Endothelial cell of umbilical vein (primary cell): ENCODE data around the gene SLCO3A1. TPM values are rescaled to one million over a fixed set of nuclear protein-coding genes. Genes with fewer than 3 reads are reported as not detected.

Experiments
- BruUV-seq: library from RNA; stranded (reverse); fragments of 400-500 nt; replicated peaks from 2 replicates; lab custom pipeline; 2021; lab: Mats Ljungman, UMichigan
- CTCF ChIA-PET: fragments of 300-600, 350-600 bp; sonication (Branson Sonifier 250); formaldehyde crosslinking; loops from one replicate; lab custom pipeline; 2021; ENCODE audit warnings: antibody characterized with exemption, inconsistent platforms; lab: Charles Lee
- POLR2A ChIA-PET: fragments of 300-600, 350-600 bp; sonication (Branson Sonifier 250); formaldehyde crosslinking; loops from one replicate; lab custom pipeline; 2021; ENCODE audit warnings: antibody characterized with exemption, inconsistent platforms; lab: Charles Lee
- DNase-seq: peaks from one replicate; pipeline ENCODE4 v3.0.0-alpha.2; 2011; ENCODE audit warnings: low read depth, low spot score
- FAIRE-seq: peaks from 2 replicates; lab custom pipeline; 2011; peaks lifted over from hg19 to GRCh38; lab: Jason Lieb, UNC
- H2AFZ ChIP-seq: 2 replicates; pipeline ENCODE4 v1.6.0; 2012; ENCODE audit warnings: low read depth, low read length, control low read depth, inconsistent platforms
- H3K27ac ChIP-seq: 2 replicates; pipeline ENCODE4 v1.5.1; 2011; ENCODE audit warnings: low read depth, mild to moderate bottlenecking, control low read depth, low read length, moderate library complexity; ENCODE audit not compliant: insufficient read depth
- H3K27me3 ChIP-seq, 2 experiments: 2 replicates each; pipeline versions ENCODE4 v1.6.0 to v1.6.1; 2011; ENCODE audit warnings: low read length in 2 of 2, mixed read lengths in 1 of 2; ENCODE audit not compliant: control insufficient read depth in 2 of 2, insufficient read depth in 2 of 2
- H3K36me3 ChIP-seq, 2 experiments: 2 replicates in 1 of 2; 3 replicates in 1 of 2; pipeline ENCODE4 v1.5.1; 2011; ENCODE audit warnings: low read length in 2 of 2, mild to moderate bottlenecking in 1 of 2, moderate library complexity in 1 of 2; ENCODE audit not compliant: control insufficient read depth in 2 of 2, insufficient read depth in 2 of 2; ENCODE audit errors: extremely low read depth in 1 of 2
- H3K4me1 ChIP-seq: 3 replicates; pipeline ENCODE4 v1.5.1; 2011; ENCODE audit warnings: mild to moderate bottlenecking, low read length; ENCODE audit not compliant: control insufficient read depth, insufficient read depth; ENCODE audit errors: extremely low read depth
- H3K4me2 ChIP-seq: 2 replicates; pipeline ENCODE4 v1.6.1; 2011; ENCODE audit warnings: low read length, control low read depth, mixed read lengths; ENCODE audit not compliant: insufficient read depth
- H3K4me3 ChIP-seq, 3 experiments: fragments of 200-600 bp in 1 of 3; sonication (generic), shearing (Covaris generic) in 1 of 3; replicated peaks in 1 of 3; 2 replicates each; pipeline ENCODE4 v1.5.1; 2011 to 2016; ENCODE audit warnings: control low read depth in 3 of 3, low read length in 3 of 3, mild to moderate bottlenecking in 2 of 3, inconsistent platforms in 1 of 3, low read depth in 1 of 3, moderate library complexity in 1 of 3; ENCODE audit not compliant: insufficient read depth in 1 of 3
- H3K79me2 ChIP-seq: 2 replicates; pipeline ENCODE4 v1.6.0; 2012; ENCODE audit warnings: low read length, inconsistent platforms; ENCODE audit not compliant: control insufficient read depth, insufficient read depth
- H3K9ac ChIP-seq: replicated peaks from 2 replicates; pipeline ENCODE3; 2011; ENCODE audit warnings: low read length, control low read depth; ENCODE audit not compliant: insufficient read depth; ENCODE audit errors: extremely low read depth
- H3K9me1 ChIP-seq: replicated peaks from 3 replicates; pipeline ENCODE4 v1.6.0; 2011; ENCODE audit warnings: mild to moderate bottlenecking, low read length; ENCODE audit not compliant: control insufficient read depth, insufficient read depth; ENCODE audit errors: extremely low read depth
- H3K9me3 ChIP-seq: replicated peaks from 2 replicates; pipeline ENCODE4 v1.5.1; 2012; ENCODE audit warnings: low read length, inconsistent platforms; ENCODE audit not compliant: control insufficient read depth, insufficient read depth
- H4K20me1 ChIP-seq: replicated peaks from 2 replicates; pipeline ENCODE3; 2011; ENCODE audit warnings: mild to moderate bottlenecking, low read length; ENCODE audit not compliant: control insufficient read depth, insufficient read depth; ENCODE audit errors: extremely low read depth
- EZH2 ChIP-seq: IDR thresholded peaks from 2 replicates; pipeline ENCODE4 v1.6.1; 2012; ENCODE audit warnings: borderline replicate concordance, low read depth, mild to moderate bottlenecking, moderate library complexity, low read length, inconsistent platforms; ENCODE audit not compliant: severe bottlenecking
- FOS ChIP-seq: IDR thresholded peaks from 2 replicates; pipeline ENCODE4 v1.6.1; 2011; ENCODE audit warnings: mild to moderate bottlenecking, low read length, moderate library complexity, borderline replicate concordance; ENCODE audit not compliant: insufficient read depth
- GATA2 ChIP-seq: IDR thresholded peaks from 2 replicates; pipeline ENCODE4 v1.7.0; 2011; ENCODE audit warnings: low read depth, mild to moderate bottlenecking, moderate library complexity, mixed read lengths, low read length; ENCODE audit not compliant: insufficient read length, insufficient read depth
- JUN ChIP-seq: IDR thresholded peaks from 2 replicates; pipeline ENCODE4 v1.6.1; 2011; ENCODE audit warnings: borderline replicate concordance, low read depth; ENCODE audit not compliant: insufficient read length, insufficient read depth
- MYC ChIP-seq: IDR thresholded peaks from one replicate; pipeline ENCODE4 v1.6.1; 2011; ENCODE audit warnings: mild to moderate bottlenecking, low read depth, low read length
- POLR2A ChIP-seq: IDR thresholded peaks from 2 replicates; pipeline ENCODE4 v1.6.1; 2012; ENCODE audit warnings: low read depth, mild to moderate bottlenecking, control low read depth, low read length
- POLR2AphosphoS5 ChIP-seq: IDR thresholded peaks from 2 replicates; pipeline ENCODE4 v1.6.1; 2012; ENCODE audit warnings: low read depth, mild to moderate bottlenecking, control low read depth, low read length, moderate library complexity; ENCODE audit not compliant: insufficient read depth
- dilution Hi-C: fragments of 300-500 bp; cut with MboI; formaldehyde crosslinking; loops from one replicate; pipeline ENCODE4 v1.15.0; 2019; ENCODE audit warnings: low sequenced_read_pairs; ENCODE audit not compliant: extremely low pct_ligation_motif_present
- intact Hi-C: fragments of 100-400 bp; cut with micrococcal nuclease; formaldehyde crosslinking; loops from one replicate; pipeline ENCODE4 v1.10.0; 2022
- polyA plus RNA-seq, 4 experiments: library from polyadenylated mRNA; depleted of rRNA in 3 of 4; stranded (reverse) in 3 of 4; unstranded in 1 of 4; fragments of >200 nt; gene quantifications; 2 replicates each; pipeline versions ENCODE4 v1.2.1 to v1.2.3, GENCODE V29; 2011 to 2012; ENCODE audit warnings: missing spikeins in 1 of 4
- total RNA-seq: library from RNA; stranded (reverse); gene quantifications from 2 replicates; pipeline ENCODE4 v1.2.3, GENCODE V29; 2021
- TF ChIP-seq, protein P1 (sequence below), 2 donors: IDR thresholded peaks; 1 replicate in 1 of 2; 2 replicates in 1 of 2; pipeline ENCODE4 v1.5.1; 2011; ENCODE audit warnings: low read length in 2 of 2, mild to moderate bottlenecking in 2 of 2, moderate library complexity in 2 of 2, control low read depth in 1 of 2, inconsistent platforms in 1 of 2, low read depth in 1 of 2; ENCODE audit not compliant: insufficient read depth in 1 of 2; ENCODE audit errors: extremely low read depth in 1 of 2
- TF ChIP-seq, protein P2 (sequence below): IDR thresholded peaks from 2 replicates; pipeline ENCODE4 v1.6.1; 2011; ENCODE audit not compliant: insufficient read depth, insufficient read length

SLCO3A1 gene
- total and polyA plus RNA-seq, 2 donors (not counting 3 experiments of a cell fraction or from before 2014, with no cell fraction given), result 0.88 to 0.92 TPM

DNA sequence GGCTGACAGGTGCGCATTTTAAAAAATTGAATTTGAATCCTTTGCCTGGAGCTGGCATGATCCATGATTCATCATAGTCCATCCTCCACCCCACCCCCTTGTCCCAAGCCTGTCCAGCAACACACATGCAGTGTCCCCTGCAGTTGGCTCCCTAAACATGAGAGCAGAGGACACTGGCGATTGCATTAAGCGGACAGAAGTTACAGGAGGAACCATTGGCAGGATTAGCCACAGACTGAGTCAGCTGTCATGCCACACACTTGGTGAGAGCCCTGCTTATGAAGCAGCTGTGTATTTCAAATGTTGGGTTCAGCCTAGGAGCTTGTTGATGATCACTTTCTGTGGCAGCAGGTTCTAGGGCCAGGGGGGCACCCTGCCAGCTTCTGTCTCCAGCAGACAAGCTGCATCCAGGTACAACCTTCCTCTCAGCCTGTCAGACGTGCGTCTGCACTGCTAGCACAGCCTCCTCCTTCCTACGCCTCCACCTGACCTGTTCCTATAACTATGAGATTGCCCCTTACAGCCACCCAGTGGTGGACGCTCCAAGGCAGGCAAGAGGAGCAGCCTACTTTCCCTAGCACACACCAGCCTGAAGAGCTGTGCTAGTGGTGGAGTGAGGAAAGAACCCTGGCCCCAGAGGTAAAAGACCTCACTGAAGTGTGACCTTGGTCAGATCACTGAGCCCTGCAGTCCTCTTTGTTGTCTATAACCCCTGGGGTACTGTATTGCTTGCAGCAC lies 121.9 kb downstream of the SLCO3A1 start:
- no peaks in the 10 kb centered on the region for H3K9me3 ChIP-seq
- ChIA-PET POLR2A (no interaction called here), CTCF (no interaction called here)
- no peak overlapping the region for H3K27ac ChIP-seq
- no peak overlapping the region for H3K4me3 ChIP-seq
- BruUV-seq, result no TSS peak
- H3K9ac ChIP-seq, result no peak overlapping the region
- no peak overlapping the region for H3K4me2 ChIP-seq
- FAIRE-seq (no peak), DNase-seq (no peak)
- no peaks in the 10 kb centered on the region for H3K79me2 ChIP-seq
- intact Hi-C loops, result no loop called here
- H3K9me1 ChIP-seq, result no peaks in the 10 kb centered on the region
- H4K20me1 ChIP-seq, result no peaks in the 10 kb centered on the region
- H2AFZ ChIP-seq, result no peak overlapping the region
- dilution Hi-C loops, result no loop called here
- no peaks in the 10 kb centered on the region for H3K36me3 ChIP-seq
- no peaks in the 10 kb centered on the region for H3K4me1 ChIP-seq
- no peaks in the 10 kb centered on the region for H3K27me3 ChIP-seq
- TF ChIP-seq POLR2A (no peak), MYC (no peak), EZH2 (no peak), FOS (no peak), GATA2 (no peak), JUN (no peak), POLR2AphosphoS5 (no peak)
- TF ChIP-seq, protein P1, sequence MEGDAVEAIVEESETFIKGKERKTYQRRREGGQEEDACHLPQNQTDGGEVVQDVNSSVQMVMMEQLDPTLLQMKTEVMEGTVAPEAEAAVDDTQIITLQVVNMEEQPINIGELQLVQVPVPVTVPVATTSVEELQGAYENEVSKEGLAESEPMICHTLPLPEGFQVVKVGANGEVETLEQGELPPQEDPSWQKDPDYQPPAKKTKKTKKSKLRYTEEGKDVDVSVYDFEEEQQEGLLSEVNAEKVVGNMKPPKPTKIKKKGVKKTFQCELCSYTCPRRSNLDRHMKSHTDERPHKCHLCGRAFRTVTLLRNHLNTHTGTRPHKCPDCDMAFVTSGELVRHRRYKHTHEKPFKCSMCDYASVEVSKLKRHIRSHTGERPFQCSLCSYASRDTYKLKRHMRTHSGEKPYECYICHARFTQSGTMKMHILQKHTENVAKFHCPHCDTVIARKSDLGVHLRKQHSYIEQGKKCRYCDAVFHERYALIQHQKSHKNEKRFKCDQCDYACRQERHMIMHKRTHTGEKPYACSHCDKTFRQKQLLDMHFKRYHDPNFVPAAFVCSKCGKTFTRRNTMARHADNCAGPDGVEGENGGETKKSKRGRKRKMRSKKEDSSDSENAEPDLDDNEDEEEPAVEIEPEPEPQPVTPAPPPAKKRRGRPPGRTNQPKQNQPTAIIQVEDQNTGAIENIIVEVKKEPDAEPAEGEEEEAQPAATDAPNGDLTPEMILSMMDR (IDR thresholded peaks at IDR 0.05; ENCODE audit: extremely low read depth in 1 of 2, insufficient read depth in 1 of 2, low read depth in 1 of 2, low read length in 2 of 2), result no peak
- TF ChIP-seq, protein P2, sequence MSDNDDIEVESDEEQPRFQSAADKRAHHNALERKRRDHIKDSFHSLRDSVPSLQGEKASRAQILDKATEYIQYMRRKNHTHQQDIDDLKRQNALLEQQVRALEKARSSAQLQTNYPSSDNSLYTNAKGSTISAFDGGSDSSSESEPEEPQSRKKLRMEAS, result no peak
